Keratinocyte (primary cell): ENCODE results near the gene NINJ2. TPM values are rescaled to one million over a fixed set of nuclear protein-coding genes. Genes with fewer than 3 reads are reported as not detected.

Experiments used
- DNase-seq: peaks from one replicate; pipeline ENCODE4 v3.0.0-alpha.2; 2011; ENCODE audit warnings: low read depth, missing footprints, low spot score
- FAIRE-seq: peaks from 2 replicates; lab custom pipeline; 2011; peaks lifted over from hg19 to GRCh38; lab: Jason Lieb, UNC
- H2AFZ ChIP-seq: 2 replicates; pipeline ENCODE4 v1.6.0; 2012; ENCODE audit warnings: low read length, control low read depth, inconsistent platforms; ENCODE audit not compliant: control insufficient read depth
- H3K27ac ChIP-seq: 2 replicates; pipeline ENCODE4 v1.5.1; 2011; ENCODE audit warnings: low read length; ENCODE audit not compliant: control insufficient read depth, insufficient read depth
- H3K27me3 ChIP-seq: 3 replicates; pipeline ENCODE4 v1.6.0; 2011; ENCODE audit warnings: low read length; ENCODE audit not compliant: control insufficient read depth, insufficient read depth; ENCODE audit errors: extremely low read depth
- H3K36me3 ChIP-seq, 2 experiments: 2 replicates in 1 of 2; 3 replicates in 1 of 2; pipeline ENCODE4 v1.5.1; 2011; ENCODE audit warnings: low read length in 2 of 2, mild to moderate bottlenecking in 1 of 2; ENCODE audit not compliant: control insufficient read depth in 2 of 2, insufficient read depth in 2 of 2; ENCODE audit errors: extremely low read depth in 1 of 2
- H3K4me1 ChIP-seq: 3 replicates; pipeline ENCODE4 v1.5.1; 2011; ENCODE audit warnings: low read length; ENCODE audit not compliant: control insufficient read depth, insufficient read depth; ENCODE audit errors: extremely low read depth
- H3K4me2 ChIP-seq: 3 replicates; pipeline ENCODE4 v1.6.0; 2011; ENCODE audit warnings: low read depth, low read length; ENCODE audit not compliant: control insufficient read depth, insufficient read depth; ENCODE audit errors: extremely low read depth
- H3K4me3 ChIP-seq, 3 experiments: fragments of 200-600 bp in 1 of 3; sonication (generic) in 1 of 3; 2 replicates in 2 of 3; 3 replicates in 1 of 3; pipeline ENCODE4 v1.5.1; 2011 to 2016; ENCODE audit warnings: low read length in 3 of 3, mild to moderate bottlenecking in 3 of 3, control low read depth in 2 of 3, inconsistent platforms in 1 of 3, low read depth in 1 of 3, mixed read lengths in 1 of 3, mixed run types in 1 of 3, moderate library complexity in 1 of 3; ENCODE audit not compliant: control insufficient read depth in 2 of 3, insufficient read depth in 2 of 3; ENCODE audit errors: extremely low read depth in 1 of 3
- H3K79me2 ChIP-seq: 2 replicates; pipeline ENCODE4 v1.6.0; 2012; ENCODE audit warnings: low read length; ENCODE audit not compliant: control insufficient read depth, insufficient read depth
- H3K9ac ChIP-seq: 3 replicates; pipeline ENCODE4 v1.6.0; 2011; ENCODE audit warnings: low read length; ENCODE audit not compliant: control insufficient read depth, insufficient read depth; ENCODE audit errors: extremely low read depth
- H3K9me1 ChIP-seq: 3 replicates; pipeline ENCODE4 v1.6.0; 2011; ENCODE audit warnings: low read length; ENCODE audit not compliant: control insufficient read depth, insufficient read depth; ENCODE audit errors: extremely low read depth
- H3K9me3 ChIP-seq: 2 replicates; pipeline ENCODE4 v1.5.1; 2012; ENCODE audit warnings: low read depth, low read length; ENCODE audit not compliant: control insufficient read depth
- H4K20me1 ChIP-seq: 3 replicates; pipeline ENCODE4 v1.6.0; 2011; ENCODE audit warnings: low read length; ENCODE audit not compliant: control insufficient read depth, insufficient read depth; ENCODE audit errors: extremely low read depth
- EZH2 ChIP-seq: IDR thresholded peaks from one replicate; pipeline ENCODE4 v1.6.1; 2012; ENCODE audit warnings: inconsistent platforms, mild to moderate bottlenecking, low read length, moderate library complexity
- dilution Hi-C: fragments of 300-500 bp; cut with MboI; formaldehyde crosslinking; loops from one replicate; pipeline ENCODE4 v1.7.0; 2020; ENCODE audit warnings: low sequenced_read_pairs; ENCODE audit not compliant: extremely low pct_ligation_motif_present
- polyA plus RNA-seq, 5 experiments: library from polyadenylated mRNA; depleted of rRNA in 3 of 5; stranded (reverse) in 3 of 5; stranded (forward) in 1 of 5; unstranded in 1 of 5; fragments of >200 nt; gene quantifications; 1 replicate in 1 of 5; 2 replicates in 3 of 5; 3 replicates in 1 of 5; pipeline versions ENCODE4 v1.2.1 to v1.2.3, GENCODE V29; 2011 to 2012; ENCODE audit warnings: missing spikeins in 2 of 5, low read depth in 1 of 5, low replicate concordance in 1 of 5
- TF ChIP-seq, protein P1 (sequence below), 3 experiments: IDR thresholded peaks in 1 of 3; conservative IDR thresholded peaks in 1 of 3; optimal IDR thresholded peaks in 1 of 3; 2 replicates in 2 of 3; 3 replicates in 1 of 3; pipeline versions ENCODE3 to v1.5.1; 2011; ENCODE audit warnings: low read length in 3 of 3, mild to moderate bottlenecking in 3 of 3, moderate library complexity in 2 of 3, control low read depth in 1 of 3, inconsistent platforms in 1 of 3; ENCODE audit not compliant: insufficient read depth in 2 of 3; ENCODE audit errors: extremely low read depth in 1 of 3

Gene NINJ2
- polyA plus RNA-seq, 1 donor (not counting 4 experiments of a cell fraction or from before 2014, with no cell fraction given), result 0.58 TPM

DNA sequence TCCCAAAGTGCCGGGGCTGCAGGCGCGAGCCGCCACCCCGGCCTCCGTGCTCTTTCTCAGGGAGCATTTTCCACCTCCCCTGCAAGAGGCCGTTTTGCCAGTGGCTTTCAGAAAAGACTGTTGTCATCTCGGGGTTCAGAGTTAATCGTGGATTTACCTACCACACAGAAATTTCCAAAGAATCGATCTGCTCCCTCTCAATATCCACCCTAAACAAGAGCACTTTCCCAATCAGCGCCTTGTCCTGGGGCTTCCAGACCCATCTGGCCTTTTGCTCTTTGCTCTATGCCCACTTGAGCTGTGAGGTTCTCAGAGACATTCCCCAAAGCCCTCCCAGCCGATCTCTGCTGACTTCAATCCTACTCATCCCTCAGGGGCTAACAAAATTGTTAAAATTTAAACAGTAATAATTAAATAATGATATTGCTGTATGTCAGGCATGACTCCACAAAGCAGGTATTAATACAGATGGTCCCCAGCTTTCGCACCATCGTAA lies 86.6 kb downstream of the NINJ2 start:
- Histone ChIP-seq H3K27ac (no peak overlapping the region), H3K4me2 (no peak overlapping the region)

DNA sequence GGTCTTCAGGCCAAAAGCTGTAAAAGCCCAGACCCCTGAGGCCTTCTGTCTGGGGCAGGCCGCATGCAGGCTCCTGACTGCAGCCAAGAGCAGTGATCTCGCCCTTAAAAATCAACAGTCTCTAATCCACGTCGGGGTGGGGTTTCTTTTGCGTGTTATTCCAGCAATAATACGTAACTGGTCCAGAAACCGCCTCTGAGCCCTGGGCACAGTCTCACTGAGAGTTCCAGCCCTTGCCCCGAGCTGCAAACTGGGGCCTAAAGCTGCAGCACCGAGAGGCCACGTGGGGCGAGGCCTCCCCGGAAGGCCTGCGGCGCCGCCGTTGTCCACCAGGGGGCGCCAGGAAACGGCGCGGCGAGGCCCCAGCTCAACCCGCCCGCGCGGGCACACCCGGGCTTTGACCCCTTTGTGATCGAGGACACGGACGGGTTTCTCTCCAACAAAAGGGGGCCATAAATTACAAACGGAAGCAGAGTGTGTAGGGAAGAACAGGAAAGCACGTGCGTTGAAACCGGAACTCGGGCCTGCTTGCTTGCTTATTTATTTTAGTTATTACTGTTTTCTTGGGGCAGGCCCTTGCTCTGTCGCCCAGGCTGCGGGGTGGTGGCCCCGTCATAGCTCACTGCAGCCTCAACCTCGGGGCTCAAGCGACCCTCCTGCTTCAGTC lies 87.2 kb downstream of the NINJ2 start:
- Histone ChIP-seq H2AFZ (peak overlapping the region; percentile 88), H3K36me3 (no peaks in the 10 kb centered on the region), H3K4me1 (peaks cover 44% of the 10 kb centered on the region), H3K4me3 (no peak overlapping the region), H3K9me1 (no peaks in the 10 kb centered on the region), H3K27me3 (no peaks in the 10 kb centered on the region), H3K4me2 (peak overlapping the region; percentile 71), H3K27ac (peak overlapping the region; percentile 83), H3K9ac (peak overlapping the region; percentile 75), H3K79me2 (no peaks in the 10 kb centered on the region), H4K20me1 (no peaks in the 10 kb centered on the region), H3K9me3 (no peaks in the 10 kb centered on the region)
- FAIRE-seq (no peak), DNase-seq (no peak)
- dilution Hi-C loops, result no loop called here
- TF ChIP-seq, protein P1, sequence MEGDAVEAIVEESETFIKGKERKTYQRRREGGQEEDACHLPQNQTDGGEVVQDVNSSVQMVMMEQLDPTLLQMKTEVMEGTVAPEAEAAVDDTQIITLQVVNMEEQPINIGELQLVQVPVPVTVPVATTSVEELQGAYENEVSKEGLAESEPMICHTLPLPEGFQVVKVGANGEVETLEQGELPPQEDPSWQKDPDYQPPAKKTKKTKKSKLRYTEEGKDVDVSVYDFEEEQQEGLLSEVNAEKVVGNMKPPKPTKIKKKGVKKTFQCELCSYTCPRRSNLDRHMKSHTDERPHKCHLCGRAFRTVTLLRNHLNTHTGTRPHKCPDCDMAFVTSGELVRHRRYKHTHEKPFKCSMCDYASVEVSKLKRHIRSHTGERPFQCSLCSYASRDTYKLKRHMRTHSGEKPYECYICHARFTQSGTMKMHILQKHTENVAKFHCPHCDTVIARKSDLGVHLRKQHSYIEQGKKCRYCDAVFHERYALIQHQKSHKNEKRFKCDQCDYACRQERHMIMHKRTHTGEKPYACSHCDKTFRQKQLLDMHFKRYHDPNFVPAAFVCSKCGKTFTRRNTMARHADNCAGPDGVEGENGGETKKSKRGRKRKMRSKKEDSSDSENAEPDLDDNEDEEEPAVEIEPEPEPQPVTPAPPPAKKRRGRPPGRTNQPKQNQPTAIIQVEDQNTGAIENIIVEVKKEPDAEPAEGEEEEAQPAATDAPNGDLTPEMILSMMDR (optimal IDR thresholded peaks at IDR 0.05 in 1 of 3, IDR thresholded peaks at IDR 0.05 in 1 of 3, conservative IDR thresholded peaks at IDR 0.05 in 1 of 3; ENCODE audit: extremely low read depth in 1 of 3, insufficient read depth in 2 of 3, low read length in 3 of 3), result peak; percentile 85 to 95 (median 88)
- no peak for TF ChIP-seq EZH2

More for the DNA sequence above, 86.6 kb downstream of the NINJ2 start:
- H2AFZ ChIP-seq, result peak overlapping the region; percentile 88
- no peaks in the 10 kb centered on the region for H3K36me3 ChIP-seq
- no peaks in the 10 kb centered on the region for H3K27me3 ChIP-seq
- no peaks in the 10 kb centered on the region for H3K9me3 ChIP-seq
- dilution Hi-C loops, result no loop called here
- H3K4me3 ChIP-seq, result no peak overlapping the region
- H4K20me1 ChIP-seq, result no peaks in the 10 kb centered on the region
- DNase-seq, result no peak
- no peak overlapping the region for H3K9ac ChIP-seq
- no peak for FAIRE-seq
- H3K4me1 ChIP-seq, result peaks cover 39% of the 10 kb centered on the region
- H3K9me1 ChIP-seq, result no peaks in the 10 kb centered on the region
- TF ChIP-seq, protein P1 (optimal IDR thresholded peaks at IDR 0.05 in 1 of 3, IDR thresholded peaks at IDR 0.05 in 1 of 3, conservative IDR thresholded peaks at IDR 0.05 in 1 of 3; ENCODE audit: extremely low read depth in 1 of 3, insufficient read depth in 2 of 3, low read length in 3 of 3), result no peak
- TF ChIP-seq EZH2, result no peak
- H3K79me2 ChIP-seq, result no peaks in the 10 kb centered on the region
